Adipose tissue (tissue), 3 donors: Measurements from ENCODE around the gene ZNF428. TPM values are rescaled to one million over a fixed set of nuclear protein-coding genes. Genes with fewer than 3 reads are reported as not detected.
A peak's percentile ranks its signal among the peaks of the same experiment; 100 is the strongest.
"Not testable (repeated sequence)": the region's sequence is repeated elsewhere in the genome, so short reads cannot be mapped to it uniquely, and the experiment has no call there.

Source experiments
- H3K27ac ChIP-seq: one replicate; pipeline ENCODE4 v1.5.1; 2013; ENCODE audit warnings: low read depth, low read length
- whole genome bisulfite sequencing, 3 donors: extraction: QIAGEN DNeasy Blood & Tissue Kit; methylation state at CpG; one replicate each; pipeline ENCODE4 v1.1.7; 2013; 5-methylcytosine and 5-hydroxymethylcytosine counted together
- polyA plus RNA-seq, 3 donors: library from polyadenylated mRNA; stranded (reverse); fragments of 200-250 nt; gene quantifications; one replicate each; pipeline ENCODE4 v1.2.3, GENCODE V29; 2013
- donor health status: healthy with polysubstance abuse.
- donor health status: Bipolar disorder and iron deficiency.
- donor health status: healthy.

The ZNF428 gene
- 10 to 100 TPM; 19.9 to 28.6 (median 25.5) TPM for polyA plus RNA-seq

GRCh38 chr19:43619262-43620060 is at the start of gene ZNF428:
TSS of gene ZNF428 (minus strand) at chr19:43619629. CDS start at chr19:43614304, 5,325 bp downstream.
- WGBS, 3 donors, result 0 to 1% (median 0%) methylated on average over 76 to 81 of the region's 81 CpGs
- no peak within 1 kb of the TSS for H3K27ac ChIP-seq

- H3K27ac ChIP-seq, result peak overlapping the region; percentile 53
- WGBS, 3 donors, result 1% methylated on average over 44 of the region's 44 CpGs
Measured at GRCh38 chr19:43668406-43669109, 49.1 kb upstream of the ZNF428 start.

- 12 to 22% (median 18%) methylated on average over 29 of the region's 29 CpGs for WGBS, 3 donors
- H3K27ac ChIP-seq, result no peak overlapping the region
Measured at GRCh38 chr19:43667876-43668405, 48.5 kb upstream of the ZNF428 start.

GRCh38 chr19:43667126-43667875 is 47.9 kb upstream of the ZNF428 start:
- 54 to 68% (median 58%) methylated on average over 26 of the region's 26 CpGs for WGBS, 3 donors
- no peak overlapping the region for H3K27ac ChIP-seq

- no peak overlapping the region for H3K27ac ChIP-seq
- 35 to 64% (median 39%) methylated on average over 7 of the region's 7 CpGs for WGBS, 3 donors
Measured at GRCh38 chr19:43664018-43664417, 44.6 kb upstream of the ZNF428 start.

GRCh38 chr19:43662487-43662886 is 43.1 kb upstream of the ZNF428 start:
- 85 to 95% (median 93%) methylated on average over 6 of the region's 6 CpGs for WGBS, 3 donors
- H3K27ac ChIP-seq, result no peak overlapping the region

GRCh38 chr19:43660971-43661360 is 41.5 kb upstream of the ZNF428 start:
- 82 to 96% (median 89%) methylated on average over 6 of the region's 6 CpGs for WGBS, 3 donors
- H3K27ac ChIP-seq, result no peak overlapping the region

- 78 to 89% (median 83%) methylated on average over 7 of the region's 7 CpGs for WGBS, 3 donors
- H3K27ac ChIP-seq, result no peak overlapping the region
Measured at GRCh38 chr19:43660301-43660970, 41.0 kb upstream of the ZNF428 start.

- WGBS, 3 donors, result 94 to 98% (median 96%) methylated on average over 8 of the region's 8 CpGs
- H3K27ac ChIP-seq, result no peak overlapping the region
Measured at GRCh38 chr19:43658494-43658893, 39.1 kb upstream of the ZNF428 start.

- no peak overlapping the region for H3K27ac ChIP-seq
- WGBS, 3 donors, result 91 to 96% (median 91%) methylated on average over 2 of the region's 2 CpGs
Measured at GRCh38 chr19:43658001-43658400, 38.6 kb upstream of the ZNF428 start.

GRCh38 chr19:43656436-43656835 is 37.0 kb upstream of the ZNF428 start:
- 83 to 94% (median 93%) methylated on average over 3 to 6 of the region's 6 CpGs for WGBS, 3 donors
- no peak overlapping the region for H3K27ac ChIP-seq

GRCh38 chr19:43652546-43652874 is 33.1 kb upstream of the ZNF428 start:
- H3K27ac ChIP-seq, result no peak overlapping the region
- whole genome bisulfite sequencing, 3 donors, result 60 to 77% (median 73%) methylated on average over 5 of the region's 5 CpGs

- H3K27ac ChIP-seq, result no peak overlapping the region
- 40 to 66% (median 63%) methylated on average over 14 of the region's 14 CpGs for WGBS, 3 donors
Measured at GRCh38 chr19:43651758-43652545, 32.5 kb upstream of the ZNF428 start.

GRCh38 chr19:43650276-43650675 is 30.8 kb upstream of the ZNF428 start:
- H3K27ac ChIP-seq, result not testable (repeated sequence)
- WGBS, 3 donors, result 96 to 97% (median 96%) methylated on average over 6 to 7 of the region's 7 CpGs

- 76 to 84% (median 84%) methylated on average over 2 of the region's 2 CpGs for WGBS, 3 donors
- H3K27ac ChIP-seq, result no peak overlapping the region
Measured at GRCh38 chr19:43649514-43649913, 30.1 kb upstream of the ZNF428 start.

- no peak overlapping the region for H3K27ac ChIP-seq
- WGBS, 3 donors, result 97 to 99% (median 98%) methylated on average over 6 of the region's 6 CpGs
Measured at GRCh38 chr19:43648633-43649032, 29.2 kb upstream of the ZNF428 start.

GRCh38 chr19:43644181-43644580 is 24.8 kb upstream of the ZNF428 start:
- 75 to 87% (median 78%) methylated on average over 13 of the region's 13 CpGs for WGBS, 3 donors
- no peak overlapping the region for H3K27ac ChIP-seq

- 62 to 74% (median 66%) methylated on average over 3 of the region's 3 CpGs for WGBS, 3 donors
- no peak overlapping the region for H3K27ac ChIP-seq
Measured at GRCh38 chr19:43643326-43643725, 23.9 kb upstream of the ZNF428 start.
